Activated CD4-positive, CD25-positive, alpha-beta regulatory T cell (primary cell): ENCODE data around the gene KLRC4.
"Not testable (repeated sequence)": the region's sequence is repeated elsewhere in the genome, so short reads cannot be mapped to it uniquely, and the experiment has no call there.

Experiments used
- DNase-seq, 4 experiments: peaks; one replicate each; lab custom pipeline; 2025; lab: John Stamatoyannopoulos, UW

Gene KLRC4

DNA sequence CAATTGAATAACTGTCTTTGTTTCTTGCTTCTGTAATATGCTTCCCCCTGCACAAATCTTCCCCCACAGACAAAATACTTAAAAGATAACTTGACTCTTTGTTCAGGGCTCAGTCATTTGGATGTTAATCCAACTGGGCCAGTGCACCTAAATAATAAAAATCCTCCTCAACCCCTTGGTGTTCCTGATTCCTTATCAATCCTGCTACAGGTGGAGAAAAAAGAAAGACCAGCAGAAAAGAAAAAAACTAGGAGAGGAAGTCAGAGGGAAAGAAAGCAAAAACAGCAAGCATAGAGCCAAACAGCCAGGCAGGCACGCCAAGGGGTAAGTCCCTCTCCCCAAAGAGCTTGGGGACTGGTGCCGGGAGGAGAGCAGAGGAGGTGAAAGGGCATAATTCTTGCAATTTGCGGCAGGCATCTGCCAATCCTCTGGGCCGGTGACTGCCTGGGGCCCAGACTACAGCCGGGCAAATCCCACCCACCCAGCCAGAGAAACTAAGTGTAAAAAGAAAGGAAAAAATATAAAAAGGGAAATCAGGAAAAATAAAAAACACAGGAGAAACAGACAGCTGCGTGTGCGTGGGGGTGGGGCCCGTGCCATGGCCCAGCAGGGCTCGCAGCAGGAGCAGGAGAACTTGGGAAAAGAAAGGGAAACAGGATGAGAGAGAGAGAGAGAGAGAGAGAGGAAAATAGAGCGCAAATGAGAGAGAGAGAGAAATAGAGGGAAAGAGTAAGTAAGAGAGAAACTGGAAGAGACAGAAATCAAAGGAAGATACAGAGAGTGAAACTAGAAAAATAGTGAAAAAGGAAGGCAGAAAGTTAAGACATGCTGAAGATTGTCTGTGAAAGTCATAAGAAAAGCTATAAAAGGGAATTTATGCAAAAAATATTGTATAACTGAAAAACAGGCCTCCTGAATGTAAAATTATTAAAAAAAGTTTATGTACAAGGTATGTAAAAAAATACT, 41.1 kb downstream of the KLRC4 start:
- DNase-seq = no peak

GRCh38 chr12:10367714-10368113, 41.8 kb downstream of the KLRC4 start:
- not testable (repeated sequence) for DNase-seq

- no peak for DNase-seq
Observed at GRCh38 chr12:10366875-10367274, 42.7 kb downstream of the KLRC4 start.

- DNase-seq = no peak
Observed at GRCh38 chr12:10365696-10366405, 43.7 kb downstream of the KLRC4 start.

- DNase-seq = peak in 3 of 4 experiments; percentile 8 to 24 (median 16)
Observed at GRCh38 chr12:10364815-10365622, 44.5 kb downstream of the KLRC4 start.

- no peak for DNase-seq
Observed at GRCh38 chr12:10363914-10364814, 45.4 kb downstream of the KLRC4 start.

- no peak for DNase-seq
Observed at GRCh38 chr12:10363658-10363913, 46.0 kb downstream of the KLRC4 start.

GRCh38 chr12:10362828-10363657, 46.5 kb downstream of the KLRC4 start:
- no peak for DNase-seq

- no peak for DNase-seq
Observed at GRCh38 chr12:10362325-10362724, 47.2 kb downstream of the KLRC4 start.

DNA sequence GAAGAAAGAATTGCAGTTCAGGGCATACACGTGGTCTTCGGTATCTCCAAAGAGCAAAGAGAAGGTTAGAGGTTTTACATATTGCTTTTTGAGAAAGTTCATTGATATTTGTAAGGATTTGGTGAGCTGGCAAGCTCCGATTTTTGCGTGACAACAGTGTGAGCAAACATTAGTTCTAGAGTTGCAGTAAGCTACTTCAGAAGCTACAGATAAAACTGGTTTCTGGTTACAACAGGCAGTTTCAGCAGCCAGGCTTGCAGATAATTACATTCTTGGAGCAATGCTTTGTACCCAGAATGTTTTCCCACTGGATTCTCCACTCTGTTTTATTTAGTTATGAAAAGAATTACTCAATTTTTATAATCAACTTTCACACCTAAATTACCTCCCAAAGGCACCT, 47.9 kb downstream of the KLRC4 start:
- no peak for DNase-seq

DNA sequence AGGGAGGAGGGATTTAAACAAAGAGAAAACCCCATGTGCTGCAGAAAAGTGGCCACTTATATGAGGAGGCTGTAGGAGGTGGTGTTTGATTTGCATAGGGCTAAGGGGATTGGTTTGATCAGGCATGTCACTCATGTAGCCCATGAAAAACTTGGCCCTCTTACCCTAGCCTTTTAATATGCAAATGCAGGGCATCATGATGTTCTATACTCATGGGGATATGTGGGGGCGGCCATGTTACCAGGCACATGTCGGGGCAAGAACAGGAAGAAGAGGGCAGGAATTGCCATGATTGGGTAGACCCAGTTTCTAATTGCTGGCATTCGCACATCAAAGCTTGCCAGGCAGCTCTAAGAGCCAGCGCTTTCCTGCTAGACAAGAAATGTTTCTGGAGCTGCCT, 48.5 kb downstream of the KLRC4 start:
- no peak for DNase-seq

DNA sequence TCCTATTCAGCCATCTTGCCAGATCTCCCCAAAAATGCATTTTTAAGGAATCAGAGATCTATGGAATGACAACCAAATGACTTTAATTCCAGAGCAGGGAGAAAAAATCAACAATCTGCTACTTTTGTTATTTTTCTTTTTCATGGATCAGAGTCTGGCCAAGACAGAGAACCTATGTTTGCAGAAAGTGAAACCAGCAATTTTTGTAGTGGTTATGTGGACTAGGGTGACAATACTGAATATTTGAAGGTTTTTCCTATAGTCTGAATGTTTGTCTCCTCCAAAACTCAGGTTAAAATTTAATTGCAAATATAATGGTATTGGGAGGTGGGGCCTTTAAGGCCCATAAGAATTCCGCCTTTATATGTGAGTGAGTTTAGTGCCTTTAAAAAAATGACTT, 50.6 kb downstream of the KLRC4 start:
- no peak for DNase-seq

GRCh38 chr12:10358131-10358530, 51.4 kb downstream of the KLRC4 start:
- DNase-seq = no peak
